Measurements from ENCODE around the gene ERP44. TPM values are rescaled to one million over a fixed set of nuclear protein-coding genes. Genes with fewer than 3 reads are reported as not detected.
"Not testable (repeated sequence)": the region's sequence is repeated elsewhere in the genome, so short reads cannot be mapped to it uniquely, and the experiment has no call there.

The ERP44 gene
- polyA plus RNA-seq, 4 donors = 33.0 to 40.2 (median 35.7) TPM

DNA sequence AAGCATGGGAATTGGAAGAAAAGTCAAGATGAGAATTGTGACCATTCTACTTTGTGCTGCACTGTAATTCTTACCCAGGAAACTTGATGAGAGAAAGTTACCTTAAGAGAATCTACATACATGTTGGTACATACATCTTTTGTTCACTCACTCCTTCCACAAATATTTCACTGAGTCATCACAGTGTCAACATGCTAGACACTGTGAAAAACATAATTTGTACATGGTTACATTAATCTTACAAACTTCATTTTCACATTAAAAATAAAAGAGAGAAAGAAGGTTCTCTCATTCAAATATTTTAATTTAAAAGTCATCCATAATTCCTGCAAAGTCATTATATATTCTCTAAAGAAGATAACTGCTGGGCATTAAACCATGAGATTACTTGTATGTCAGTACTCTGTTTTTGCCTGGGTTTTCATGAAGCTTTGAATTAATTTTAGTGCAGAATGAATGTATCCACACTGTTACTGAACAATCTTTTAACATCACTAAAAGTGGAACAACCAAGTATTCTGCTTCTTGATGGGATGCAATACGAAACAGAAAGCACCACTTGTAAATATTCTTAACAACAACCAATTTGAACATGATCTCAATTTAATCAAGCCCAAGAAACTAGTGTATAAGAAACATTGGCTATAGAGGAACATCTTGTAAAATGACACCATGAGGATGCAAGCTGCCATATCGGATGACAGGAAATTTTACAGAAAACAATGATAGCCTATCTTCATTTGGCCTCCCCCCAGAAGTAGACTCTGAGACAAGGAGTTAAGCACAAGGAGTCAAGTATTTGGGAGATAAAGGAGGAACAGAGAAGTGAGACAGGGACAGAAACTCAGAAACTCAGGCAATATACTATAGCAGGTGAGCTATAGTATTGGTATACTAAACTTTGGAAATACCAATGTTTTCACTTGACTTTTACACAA lies 28.4 kb downstream of the ERP44 start:
- DNase-seq (ENCODE audit: low read depth in 4 of 4, low spot score in 2 of 4) = no peak

DNA sequence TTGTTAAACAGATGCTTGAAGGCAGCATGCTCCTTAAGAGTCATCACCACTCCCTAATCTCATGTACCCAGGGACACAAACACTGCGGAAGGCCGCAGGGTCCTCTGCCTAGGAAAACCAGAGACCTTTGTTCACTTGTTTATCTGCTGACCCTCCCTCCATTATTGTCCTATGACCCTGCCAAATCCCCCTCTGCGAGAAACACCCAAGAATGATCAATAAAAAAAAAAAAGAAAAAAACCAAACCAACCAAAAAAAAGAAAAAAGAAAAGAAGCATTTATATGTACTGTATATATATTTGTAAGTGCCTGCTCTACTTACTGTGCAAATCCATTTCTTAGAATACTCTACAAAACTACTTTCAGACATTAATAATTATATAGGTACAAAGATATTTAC lies 29.7 kb downstream of the ERP44 start:
- DNase-seq (ENCODE audit: low read depth in 4 of 4, low spot score in 2 of 4) = not testable (repeated sequence)

DNA sequence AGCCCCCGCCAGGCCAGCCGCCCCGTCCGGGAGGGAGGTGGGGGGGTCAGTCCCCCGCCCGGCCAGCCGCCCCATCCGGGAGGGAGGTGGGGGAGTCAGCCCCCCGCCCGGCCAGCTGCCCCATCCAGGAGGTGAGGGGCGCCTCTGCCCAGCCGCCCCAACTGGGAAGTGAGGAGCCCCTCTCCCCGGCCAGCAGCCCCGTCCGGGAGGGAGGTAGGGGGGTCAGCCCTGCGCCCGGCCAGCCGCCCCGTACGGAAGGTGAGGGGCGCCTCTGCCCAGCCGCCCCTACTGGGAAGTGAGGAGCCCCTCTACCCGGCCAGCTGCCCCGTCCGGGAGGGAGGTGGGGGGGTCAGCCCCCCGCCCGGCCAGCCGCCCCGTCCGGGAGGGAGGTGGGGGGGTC lies 30.8 kb downstream of the ERP44 start:
- DNase-seq (ENCODE audit: low read depth in 4 of 4, low spot score in 2 of 4) = not testable (repeated sequence)

DNA sequence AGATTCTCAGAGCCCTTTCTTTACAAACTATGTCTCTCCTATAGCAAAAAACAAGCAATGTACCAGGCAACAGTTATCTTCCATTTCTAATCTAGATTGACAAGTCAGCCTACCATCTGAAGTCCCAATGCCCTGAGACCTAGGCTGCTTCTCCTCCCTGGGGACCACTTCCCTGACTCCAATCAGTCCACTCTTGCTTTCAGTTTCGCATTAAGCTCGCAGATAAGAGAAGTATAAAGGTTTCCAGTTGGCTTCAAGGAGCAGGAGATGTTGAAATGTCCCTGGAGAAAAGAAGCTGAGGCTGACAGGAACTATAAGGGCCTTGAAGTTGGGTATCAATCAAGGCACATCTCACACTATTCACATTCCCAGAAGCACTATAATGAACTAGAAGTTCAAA lies 32.3 kb downstream of the ERP44 start:
- DNase-seq (ENCODE audit: low read depth in 4 of 4, low spot score in 2 of 4) = no peak

DNA sequence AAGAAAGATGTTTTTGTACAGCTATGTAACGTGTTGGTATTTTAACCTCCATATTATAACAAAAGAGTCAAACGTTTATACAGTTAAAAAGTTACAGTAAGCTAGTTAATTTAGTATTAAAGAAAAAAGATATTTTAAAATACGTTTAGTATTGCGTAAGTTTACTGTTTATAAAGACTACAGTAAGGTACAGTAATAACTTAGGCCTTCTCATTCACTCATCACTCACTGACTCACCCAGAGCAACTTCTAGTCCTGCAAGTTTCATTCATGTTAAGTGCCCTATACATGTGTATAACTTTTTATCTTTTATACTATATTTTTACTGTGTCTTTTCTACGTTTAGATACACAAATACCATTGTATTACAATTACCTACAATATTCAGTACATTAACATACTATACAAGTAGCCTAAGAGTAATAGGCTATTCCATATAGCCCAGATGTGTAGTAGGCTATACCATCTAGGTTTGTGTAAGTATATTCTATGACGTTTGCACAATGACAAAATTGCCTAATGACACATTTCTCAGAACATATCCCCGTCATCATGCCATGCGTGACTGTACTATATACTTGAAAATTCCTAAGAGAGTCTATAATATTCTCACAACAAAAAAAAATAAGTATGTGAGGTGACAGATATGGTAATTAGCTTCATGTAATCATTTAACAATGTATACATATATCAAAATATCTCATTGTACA lies 33.8 kb downstream of the ERP44 start:
- DNase-seq (ENCODE audit: low read depth in 4 of 4, low spot score in 2 of 4) = no peak

DNA sequence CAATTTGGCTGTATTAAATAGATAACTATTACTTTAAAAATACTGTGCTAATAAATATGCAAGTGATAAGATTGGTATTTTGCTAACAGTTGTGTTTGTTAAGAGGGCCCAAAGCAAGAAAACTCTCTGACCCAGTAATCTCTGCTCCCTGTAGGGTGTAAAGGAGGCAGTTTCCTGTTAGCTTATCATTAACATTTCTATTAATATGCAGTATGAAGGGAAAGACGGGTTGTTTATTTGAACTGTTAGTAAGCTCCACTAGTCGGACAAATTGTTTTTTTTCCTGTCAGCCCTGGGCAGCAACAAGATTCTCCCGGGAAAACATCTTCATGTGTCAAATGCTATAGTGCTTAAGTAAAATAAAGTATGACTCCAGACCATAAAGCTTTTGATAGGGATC lies 35.6 kb downstream of the ERP44 start:
- DNase-seq (ENCODE audit: low read depth in 4 of 4, low spot score in 2 of 4) = no peak

DNA sequence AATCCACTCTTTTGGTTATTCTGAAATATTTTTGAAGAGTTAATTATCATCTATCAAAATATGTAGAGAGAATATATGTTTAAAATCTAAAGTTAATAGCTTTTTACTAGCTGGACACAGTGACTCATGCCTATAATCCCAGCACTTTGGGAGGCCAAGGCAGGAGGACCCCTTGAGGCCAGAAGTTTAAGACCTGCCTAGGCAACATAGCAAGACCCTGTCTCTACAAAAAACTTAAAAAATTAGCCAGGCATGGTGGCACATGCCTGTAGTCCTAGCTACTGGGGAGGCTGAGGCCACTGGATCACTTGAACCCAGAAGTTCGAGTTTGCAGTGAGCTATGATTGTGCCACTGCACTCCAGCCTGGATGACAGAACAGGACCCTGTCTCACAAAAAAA lies 36.1 kb downstream of the ERP44 start:
- not testable (repeated sequence) for DNase-seq (ENCODE audit: low read depth in 4 of 4, low spot score in 2 of 4)

DNA sequence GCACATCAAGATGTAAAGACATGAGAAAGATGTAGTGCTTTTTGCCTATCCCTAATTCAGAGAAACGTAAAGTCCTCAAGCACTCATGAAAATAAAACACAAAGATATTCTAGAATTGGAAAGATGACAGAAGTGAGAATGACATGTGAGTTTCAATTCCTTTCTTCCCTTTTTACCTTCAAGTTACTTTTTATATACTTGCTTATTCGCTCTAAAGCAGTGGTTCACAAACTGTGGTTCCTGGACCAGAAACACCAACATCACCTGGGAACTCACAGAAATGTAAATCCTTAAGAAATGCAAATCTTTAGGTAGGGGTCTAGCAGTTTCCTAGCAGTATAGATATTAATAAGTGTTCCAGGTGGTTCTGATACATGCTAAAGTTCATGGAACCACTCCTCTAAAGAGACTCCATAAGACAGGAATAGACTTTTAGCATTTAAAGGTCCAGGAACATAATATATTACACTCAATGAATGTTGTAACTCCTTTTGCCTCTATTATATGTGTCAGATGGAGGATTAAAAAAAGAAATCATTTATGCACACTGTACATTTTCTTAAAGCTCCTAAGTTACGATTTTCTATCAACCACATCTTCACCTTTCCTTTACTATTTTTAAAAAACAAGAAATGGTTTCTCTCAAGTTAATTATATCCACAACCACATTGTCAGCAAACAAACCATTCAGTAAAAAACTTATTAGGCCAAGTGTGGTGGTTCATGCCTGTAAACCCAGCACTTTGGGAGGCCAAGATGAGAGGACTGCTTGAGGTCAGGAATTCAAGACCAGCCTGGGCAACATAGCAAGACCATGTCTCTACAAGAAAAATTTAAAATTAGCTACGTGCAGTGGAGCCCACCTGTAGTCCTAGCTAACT lies 39.9 kb downstream of the ERP44 start:
- no peak for DNase-seq (ENCODE audit: low read depth in 4 of 4, low spot score in 2 of 4)

DNA sequence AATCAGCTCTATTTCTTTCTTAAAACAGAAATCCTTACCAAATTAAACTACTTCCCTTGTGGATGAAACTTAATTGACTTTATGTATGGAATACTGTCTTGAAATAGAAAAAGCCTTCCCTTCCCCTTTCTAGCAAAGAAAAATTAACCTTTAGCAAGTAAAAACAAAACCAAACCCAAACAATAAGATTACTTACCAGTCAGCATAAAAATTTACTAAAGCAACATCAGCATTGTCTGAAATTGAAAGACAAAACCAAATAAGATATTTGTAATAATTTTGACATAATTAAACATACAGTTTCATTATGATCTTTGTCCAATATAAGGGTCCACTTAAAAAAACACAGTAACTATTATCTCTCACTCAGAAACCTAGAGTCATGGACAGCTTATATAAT lies 41.2 kb downstream of the ERP44 start:
- no peak for DNase-seq (ENCODE audit: low read depth in 4 of 4, low spot score in 2 of 4)

DNA sequence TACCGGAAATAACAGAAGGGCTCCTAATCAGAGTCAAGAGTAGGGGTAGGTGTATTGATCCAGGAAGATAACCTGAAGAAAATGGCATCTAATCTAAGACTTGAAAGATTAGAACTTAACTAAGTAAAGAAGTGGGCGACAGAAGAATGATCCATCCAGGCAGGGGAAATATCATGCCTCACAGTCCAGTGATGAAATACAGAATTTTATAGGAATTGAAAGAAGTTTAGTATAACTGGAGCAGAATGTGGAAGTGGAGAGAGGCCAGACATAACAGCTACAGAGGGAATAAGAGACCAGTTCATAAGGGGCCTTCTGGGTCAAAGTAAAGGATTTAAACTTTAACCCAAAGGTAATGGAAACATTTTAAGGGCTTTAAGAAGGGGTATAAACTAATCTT lies 42.2 kb downstream of the ERP44 start:
- DNase-seq (ENCODE audit: low read depth in 4 of 4, low spot score in 2 of 4) = no peak

DNA sequence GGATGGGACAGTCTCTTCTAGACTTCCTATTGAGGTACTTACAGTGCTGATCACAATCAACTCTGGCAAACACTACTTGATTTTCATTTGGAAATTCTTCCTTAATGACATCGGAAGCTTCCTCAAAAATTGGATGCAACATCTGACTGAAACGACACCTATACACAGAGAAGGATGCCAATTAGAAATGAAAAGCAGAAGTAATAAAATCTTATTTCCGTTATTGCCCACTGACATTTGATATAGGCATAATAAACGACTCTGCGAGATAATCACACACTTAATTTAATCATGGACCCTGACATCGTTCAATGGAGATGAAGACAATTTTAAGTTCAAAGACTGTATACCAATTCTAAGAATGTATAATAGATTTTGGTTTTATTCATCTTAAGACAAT lies 46.4 kb downstream of the ERP44 start:
- DNase-seq (ENCODE audit: low read depth in 4 of 4, low spot score in 2 of 4) = no peak

DNA sequence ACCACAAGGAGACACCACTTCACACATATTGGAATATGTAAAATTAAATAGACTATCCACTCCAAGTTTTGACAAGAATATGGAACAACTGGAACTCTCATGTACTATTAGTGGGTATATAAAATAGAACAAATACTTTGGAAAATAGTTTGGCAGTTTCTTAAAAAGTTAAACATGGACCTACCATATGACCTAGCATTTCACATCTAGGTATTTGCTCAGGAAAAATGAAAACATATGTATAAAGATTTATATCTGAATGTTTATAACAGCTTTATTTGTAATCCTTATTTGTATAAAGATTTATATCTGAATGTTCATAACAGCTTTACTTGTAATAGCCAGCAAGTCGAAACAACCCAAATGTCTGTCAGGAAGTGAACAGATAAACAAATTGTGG lies 49.2 kb downstream of the ERP44 start:
- no peak for DNase-seq (ENCODE audit: low read depth in 4 of 4, low spot score in 2 of 4)

DNA sequence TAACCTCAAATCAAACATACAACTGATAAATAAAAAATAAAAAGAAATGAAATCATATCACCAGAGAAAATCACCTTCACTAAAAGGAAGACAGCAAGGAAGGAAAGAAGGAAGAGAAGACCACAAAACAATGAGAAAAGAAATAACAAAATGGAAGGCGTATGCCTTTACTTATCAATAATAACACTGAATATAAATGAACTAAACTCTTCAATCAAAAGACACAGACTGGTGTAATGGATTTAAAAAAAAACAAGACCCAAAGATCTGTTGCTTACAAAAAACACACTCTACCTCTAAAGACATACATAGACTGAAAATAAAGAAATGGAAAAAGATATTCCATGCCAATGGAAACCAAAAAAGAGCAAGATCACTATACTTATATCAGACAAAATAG lies 60.3 kb downstream of the ERP44 start:
- no peak for DNase-seq (ENCODE audit: low read depth in 4 of 4, low spot score in 2 of 4)

DNA sequence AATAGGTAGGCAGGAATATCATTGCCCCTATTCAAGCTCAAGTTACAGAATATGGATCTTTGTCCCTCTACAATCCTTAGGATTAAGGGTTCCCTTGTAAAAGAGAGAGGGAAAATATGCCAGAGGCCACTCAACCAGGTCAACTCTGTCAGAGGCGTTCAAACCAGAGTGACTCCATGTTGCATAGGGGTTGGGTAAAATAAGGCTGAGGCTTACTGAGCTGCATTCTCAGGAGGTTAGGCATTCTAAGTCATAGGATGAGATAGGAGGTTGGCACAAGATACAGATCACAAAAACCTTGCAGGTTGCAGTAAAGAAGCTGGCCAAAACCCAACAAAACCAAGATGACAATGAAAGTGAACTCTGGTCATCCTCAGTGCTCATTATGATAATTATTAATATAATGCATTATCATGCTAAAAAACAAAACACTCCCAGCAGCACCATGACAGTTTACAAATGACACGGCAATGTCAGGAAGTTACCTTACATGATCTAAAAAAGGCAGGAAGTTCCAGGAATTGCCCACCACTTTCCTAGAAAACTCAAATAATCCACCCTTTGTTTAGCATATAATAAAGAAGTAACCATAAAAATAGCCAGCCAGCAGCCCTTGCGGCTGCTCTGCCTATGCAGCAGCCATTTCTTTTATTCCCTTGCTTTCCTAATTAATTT lies 64.8 kb downstream of the ERP44 start:
- DNase-seq (ENCODE audit: low read depth in 4 of 4, low spot score in 2 of 4) = no peak

DNA sequence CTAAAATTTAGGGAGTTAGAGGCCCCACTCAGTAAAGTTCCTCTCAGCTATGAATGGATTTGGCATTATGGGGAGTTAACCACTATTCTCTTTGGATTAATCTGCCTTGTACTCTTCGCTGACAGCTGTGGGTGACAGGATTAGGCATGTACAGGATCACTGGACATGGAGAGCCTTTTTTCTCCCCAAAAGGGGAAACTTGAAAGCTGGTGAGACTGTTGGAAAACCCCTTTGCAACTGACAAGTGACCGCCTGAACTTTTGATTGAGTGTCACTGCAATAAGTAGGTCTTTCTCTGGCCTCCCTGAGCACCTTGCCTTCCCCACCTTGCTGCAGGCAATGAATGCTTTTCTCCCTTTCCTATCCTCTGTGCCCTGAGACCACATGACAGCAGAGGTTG lies 68.3 kb downstream of the ERP44 start:
- no peak for DNase-seq (ENCODE audit: low read depth in 4 of 4, low spot score in 2 of 4)

DNA sequence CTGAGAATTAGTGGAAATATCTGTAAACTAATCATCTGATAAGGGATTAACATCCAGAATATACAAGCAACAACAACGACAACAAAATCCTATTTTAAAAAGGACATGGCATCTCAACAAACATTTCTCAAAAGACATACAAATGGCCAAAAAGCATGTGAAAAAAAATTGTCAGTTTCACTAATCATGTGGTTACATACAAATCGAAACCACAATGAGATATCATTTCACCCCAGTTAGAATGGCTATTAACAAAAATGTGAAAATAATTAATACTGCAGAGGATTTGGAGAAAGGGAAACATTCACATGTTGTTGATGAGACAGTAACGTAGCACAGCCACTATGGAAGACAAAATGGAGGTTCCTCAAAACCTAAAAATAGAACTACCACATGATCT lies 69.5 kb downstream of the ERP44 start:
- DNase-seq (ENCODE audit: low read depth in 4 of 4, low spot score in 2 of 4) = no peak

DNA sequence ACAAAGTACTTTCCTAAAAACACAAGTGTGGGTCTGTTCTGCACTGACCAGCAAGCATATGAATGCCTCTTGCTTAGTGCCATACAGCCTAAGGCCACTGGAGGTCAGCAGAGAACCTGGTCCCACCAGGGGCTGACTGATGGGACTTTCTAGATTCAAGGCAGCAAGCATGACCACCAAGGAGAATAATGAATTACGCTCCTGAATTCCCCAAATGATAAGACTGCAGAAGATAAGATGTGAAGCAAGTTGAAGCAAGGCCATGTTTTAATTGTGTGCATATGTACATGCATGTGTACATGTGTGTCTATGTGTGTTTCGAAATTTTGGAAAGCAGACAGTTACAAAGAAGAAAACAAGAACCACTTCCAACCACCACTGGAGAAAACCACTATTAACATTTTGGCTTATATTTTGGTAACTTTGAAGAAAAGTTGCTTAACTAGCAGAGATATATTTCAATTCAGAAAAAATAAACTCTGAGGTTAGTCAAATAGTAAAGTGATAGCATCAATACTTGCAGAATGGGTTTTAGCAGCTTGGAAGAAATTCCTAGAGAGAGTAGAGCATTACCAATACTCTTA lies 70.5 kb downstream of the ERP44 start:
- peak; percentile 18 to 57 (median 30) for DNase-seq (ENCODE audit: low read depth in 4 of 4, low spot score in 2 of 4)

DNA sequence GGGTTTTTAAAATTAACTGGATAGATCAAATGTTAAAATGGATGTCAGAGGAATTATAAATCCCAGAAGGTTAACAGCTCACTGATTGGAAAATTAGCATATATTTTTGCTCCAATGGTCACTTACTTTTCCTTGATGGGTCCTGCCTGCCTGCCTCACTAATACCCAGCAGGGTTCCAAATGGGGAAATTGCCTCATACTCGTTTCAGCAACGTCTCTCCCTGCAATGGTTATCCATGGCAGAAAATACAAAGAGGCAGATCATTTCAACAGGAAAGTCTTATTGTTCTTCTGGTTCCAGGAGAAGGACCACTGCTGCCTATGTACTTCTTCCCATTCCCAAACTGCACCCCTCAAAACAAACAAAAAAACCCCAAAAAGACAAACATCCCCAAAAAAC lies 71.3 kb downstream of the ERP44 start:
- no peak for DNase-seq (ENCODE audit: low read depth in 4 of 4, low spot score in 2 of 4)

DNA sequence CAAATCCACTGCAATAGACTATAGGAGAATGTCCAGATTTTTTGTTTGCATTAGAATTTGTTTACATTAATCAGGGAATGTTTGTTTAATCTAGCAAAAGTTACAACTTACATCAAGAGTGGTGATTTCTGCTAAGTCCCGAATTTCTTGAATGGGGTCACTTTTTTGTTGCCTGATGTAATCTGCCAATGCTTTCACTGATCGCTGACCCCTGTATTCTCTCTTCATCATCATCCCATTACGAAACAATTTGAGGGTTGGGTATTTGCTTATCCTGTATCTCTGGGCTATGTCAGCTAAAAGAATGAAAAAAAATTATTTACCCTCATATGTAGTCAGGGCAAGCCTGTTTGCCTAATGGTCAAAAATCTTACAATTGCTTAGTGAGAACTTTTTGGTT lies 76.9 kb downstream of the ERP44 start:
- no peak for DNase-seq (ENCODE audit: low read depth in 4 of 4, low spot score in 2 of 4)
